NCI-H2196 (cell line): ENCODE measurements around the gene TNKS2.

Experiments
- DNase-seq: peaks from one replicate; lab custom pipeline; 2025; ENCODE audit not compliant: unreplicated experiment; lab: John Stamatoyannopoulos, UW

TNKS2 gene

GRCh38 chr10:91908337-91909116 is 110.3 kb downstream of the TNKS2 start:
- peak; percentile 60 for DNase-seq

- DNase-seq, result peak; percentile 6
Measured at GRCh38 chr10:91909117-91909677, 111.0 kb downstream of the TNKS2 start, which contains the start of gene FGFBP3. Gene FGFBP3 (minus strand): TSS chr10:91909486. CDS start chr10:91908969, 517 bp downstream.

- no peak for DNase-seq
Measured at GRCh38 chr10:91910467-91910866, 112.2 kb downstream of the TNKS2 start.
